ENCODE measurements around the gene PARD3.
"Not testable (repeated sequence)": the region's sequence is repeated elsewhere in the genome, so short reads cannot be mapped to it uniquely, and the experiment has no call there.

GRCh38 chr10:34750795-34751194 is 64.3 kb downstream of the PARD3 start:
- TF ChIP-seq CTCF, POLR2A (IDR thresholded peaks at IDR 0.05): not testable (repeated sequence)
